H1 (cell line): ENCODE measurements around the gene LAMP5. TPM values are rescaled to one million over a fixed set of nuclear protein-coding genes. Genes with fewer than 3 reads are reported as not detected.

Experiments used
- CTCF ChIA-PET: fragments of 300-600 bp; sonication (Branson Sonifier 250); formaldehyde crosslinking; loops from one replicate; lab custom pipeline; 2021; ENCODE audit not compliant: partially characterized antibody; lab: Charles Lee
- POLR2A ChIA-PET: fragments of 300-600 bp; sonication (Branson Sonifier 250); formaldehyde crosslinking; loops from one replicate; lab custom pipeline; 2021; ENCODE audit warnings: inconsistent platforms; ENCODE audit not compliant: partially characterized antibody; lab: Charles Lee
- DNase-seq, 2 experiments: peaks; one replicate each; pipeline versions ENCODE4 v3.0.0 to v3.0.0-alpha.2; 2010 to 2022; ENCODE audit warnings: low spot score in 2 of 2, low read depth in 1 of 2, mixed read lengths in 1 of 2
- FAIRE-seq: peaks from 2 replicates; lab custom pipeline; 2011; peaks lifted over from hg19 to GRCh38; lab: Jason Lieb, UNC
- H2AFZ ChIP-seq: 2 replicates; pipeline ENCODE4 v1.8.1; 2012; ENCODE audit warnings: low read length, inconsistent platforms
- H2AK5ac ChIP-seq: 2 replicates; pipeline ENCODE4 v1.6.1; 2013; ENCODE audit warnings: low read depth, low read length
- H2BK120ac ChIP-seq: replicated peaks from 2 replicates; pipeline ENCODE3; 2013; ENCODE audit warnings: low read depth, low read length, inconsistent platforms
- H2BK12ac ChIP-seq: 2 replicates; pipeline ENCODE4 v1.6.1; 2013; ENCODE audit warnings: low read depth, low read length
- H2BK15ac ChIP-seq: 2 replicates; pipeline ENCODE4 v1.6.1; 2013; ENCODE audit warnings: low read length
- H2BK20ac ChIP-seq: 2 replicates; pipeline ENCODE4 v1.6.1; 2013; ENCODE audit warnings: low read length
- H2BK5ac ChIP-seq: 2 replicates; pipeline ENCODE4 v1.6.1; 2013; ENCODE audit warnings: low read depth, low read length
- H3K14ac ChIP-seq: 2 replicates; pipeline ENCODE4 v1.6.1; 2013; ENCODE audit warnings: inconsistent platforms; ENCODE audit not compliant: insufficient read length
- H3K18ac ChIP-seq: 2 replicates; pipeline ENCODE4 v1.6.1; 2013; ENCODE audit warnings: low read length; ENCODE audit errors: extremely low read depth
- H3K23ac ChIP-seq: 2 replicates; pipeline ENCODE4 v1.6.1; 2013; ENCODE audit warnings: inconsistent platforms; ENCODE audit not compliant: insufficient read length
- H3K23me2 ChIP-seq: 2 replicates; pipeline ENCODE4 v1.6.1; 2013; ENCODE audit warnings: low read depth, low read length
- H3K27ac ChIP-seq: 2 replicates; pipeline ENCODE4 v1.6.1; 2011; ENCODE audit warnings: low read depth, low read length, inconsistent platforms
- H3K27me3 ChIP-seq, 4 experiments: replicated peaks in 1 of 4; 1 replicate in 1 of 4; 2 replicates in 3 of 4; pipeline versions ENCODE4 v1.6.1 to v1.8.1; 2011 to 2013; ENCODE audit warnings: low read length in 3 of 4, mild to moderate bottlenecking in 3 of 4, inconsistent platforms in 2 of 4, mixed read lengths in 2 of 4, moderate library complexity in 1 of 4; ENCODE audit not compliant: control insufficient read depth in 3 of 4, insufficient read depth in 3 of 4; ENCODE audit errors: extremely low read depth in 1 of 4
- H3K36me3 ChIP-seq, 4 experiments: 2 replicates each; pipeline versions ENCODE4 v1.6.1 to v1.8.1; 2011 to 2013; ENCODE audit warnings: mild to moderate bottlenecking in 4 of 4, low read length in 3 of 4, moderate library complexity in 2 of 4, control low read depth in 1 of 4, inconsistent platforms in 1 of 4; ENCODE audit not compliant: insufficient read depth in 4 of 4, control insufficient read depth in 2 of 4
- H3K4ac ChIP-seq: replicated peaks from 2 replicates; pipeline ENCODE3; 2013; ENCODE audit warnings: low read length, low read depth, mixed read lengths, inconsistent platforms; ENCODE audit not compliant: insufficient read length
- H3K4me1 ChIP-seq, 4 experiments: replicated peaks in 1 of 4; 1 replicate in 1 of 4; 2 replicates in 3 of 4; pipeline versions ENCODE4 v1.6.1 to v1.8.1; 2011 to 2013; ENCODE audit warnings: low read length in 3 of 4, inconsistent platforms in 2 of 4, mixed read lengths in 1 of 4; ENCODE audit not compliant: insufficient read depth in 4 of 4, control insufficient read depth in 3 of 4
- H3K4me2 ChIP-seq, 2 experiments: 2 replicates each; pipeline versions ENCODE4 v1.6.1 to v1.8.1; 2011 to 2013; ENCODE audit warnings: low read depth in 2 of 2, low read length in 2 of 2, control low read depth in 1 of 2, inconsistent platforms in 1 of 2, mild to moderate bottlenecking in 1 of 2; ENCODE audit not compliant: insufficient read depth in 1 of 2
- H3K4me3 ChIP-seq, 4 experiments: fragments of 200-600, 300-600 bp in 1 of 4; sonication (generic), shearing (Covaris generic), sonication (Bioruptor Twin) in 1 of 4; 2 replicates each; pipeline versions ENCODE4 v1.5.1 to v1.8.1; 2011 to 2016; ENCODE audit warnings: low read length in 4 of 4, low read depth in 3 of 4, control low read depth in 2 of 4, inconsistent platforms in 2 of 4, mild to moderate bottlenecking in 2 of 4, mixed read lengths in 1 of 4, moderate library complexity in 1 of 4; ENCODE audit not compliant: insufficient read depth in 2 of 4; ENCODE audit errors: extremely low read depth in 1 of 4
- H3K56ac ChIP-seq: replicated peaks from 2 replicates; pipeline ENCODE3; 2013; ENCODE audit warnings: low read depth, mild to moderate bottlenecking, mixed read lengths, low read length, inconsistent platforms; ENCODE audit not compliant: insufficient read length
- H3K79me1 ChIP-seq: 2 replicates; pipeline ENCODE4 v1.6.1; 2013; ENCODE audit warnings: low read depth, low read length, control low read depth
- H3K79me2 ChIP-seq, 2 experiments: 2 replicates each; pipeline versions ENCODE4 v1.6.1 to v1.8.1; 2012 to 2013; ENCODE audit warnings: low read length in 2 of 2, mild to moderate bottlenecking in 2 of 2, inconsistent platforms in 1 of 2; ENCODE audit not compliant: insufficient read depth in 2 of 2, control insufficient read depth in 1 of 2
- H3K9ac ChIP-seq, 4 experiments: replicated peaks in 1 of 4; 1 replicate in 1 of 4; 2 replicates in 3 of 4; pipeline versions ENCODE4 v1.6.1 to v1.8.1; 2011 to 2013; ENCODE audit warnings: low read depth in 3 of 4, low read length in 3 of 4, control low read depth in 2 of 4, mild to moderate bottlenecking in 2 of 4, moderate library complexity in 2 of 4, inconsistent platforms in 1 of 4; ENCODE audit errors: extremely low read depth in 1 of 4
- H3K9me3 ChIP-seq, 2 experiments: 2 replicates each; pipeline versions ENCODE4 v1.6.1 to v1.8.1; 2012 to 2013; ENCODE audit warnings: mild to moderate bottlenecking in 2 of 2, moderate library complexity in 2 of 2, control low read depth in 1 of 2, inconsistent platforms in 1 of 2, low read depth in 1 of 2, low read length in 1 of 2, mixed read lengths in 1 of 2; ENCODE audit not compliant: insufficient read depth in 2 of 2
- H4K20me1 ChIP-seq, 2 experiments: replicated peaks in 1 of 2; 2 replicates each; pipeline versions ENCODE3 to v1.8.1; 2011 to 2013; ENCODE audit warnings: inconsistent platforms in 2 of 2, low read length in 2 of 2, mild to moderate bottlenecking in 1 of 2; ENCODE audit not compliant: insufficient read depth in 2 of 2, control insufficient read depth in 1 of 2
- H4K5ac ChIP-seq: 2 replicates; pipeline ENCODE4 v1.6.1; 2013; ENCODE audit warnings: low read length, low read depth, mixed read lengths, inconsistent platforms; ENCODE audit not compliant: insufficient read length
- H4K8ac ChIP-seq: 2 replicates; pipeline ENCODE4 v1.8.0; 2013; ENCODE audit warnings: mild to moderate bottlenecking, moderate library complexity, low read length, inconsistent platforms; ENCODE audit not compliant: insufficient read depth; ENCODE audit errors: extremely low read depth
- H4K91ac ChIP-seq: replicated peaks from 2 replicates; pipeline ENCODE3; 2013; ENCODE audit warnings: low read length, mixed read lengths, inconsistent platforms; ENCODE audit not compliant: insufficient read length
- ASH2L ChIP-seq: fragments of 200-600, 300-600 bp; sonication (generic); IDR thresholded peaks from one replicate; pipeline ENCODE4 v1.7.1; 2017; ENCODE audit warnings: low read length
- RNF2 ChIP-seq: fragments of 200-900, 300-1000 bp; sonication (generic); IDR thresholded peaks from 2 replicates; pipeline ENCODE4 v1.7.1; 2016; ENCODE audit warnings: borderline replicate concordance, low read depth, mild to moderate bottlenecking, antibody characterized with exemption, low read length; ENCODE audit not compliant: poor library complexity, severe bottlenecking; ENCODE audit errors: missing control alignments
- SUZ12 ChIP-seq: fragments of 200-600 bp; sonication (generic); IDR thresholded peaks from 2 replicates; pipeline ENCODE4 v1.6.1; 2012; ENCODE audit warnings: mild to moderate bottlenecking, inconsistent platforms, low read length, moderate library complexity, mixed read lengths
- whole genome bisulfite sequencing, 2 experiments: shearing (Covaris generic) in 1 of 2; methylation state at CpG; one replicate each; pipeline versions ENCODE4 v1.1.6 to v1.1.7; 2013 to 2015; ENCODE audit warnings: low lambda C conversion rate in 2 of 2, mixed read lengths in 2 of 2, inconsistent platforms in 1 of 2, low coverage in 1 of 2, missing lambda C conversion rate in 1 of 2; ENCODE audit not compliant: insufficient replicate concordance in 2 of 2, insufficient coverage in 1 of 2, insufficient read length in 1 of 2; ENCODE audit errors: extremely low coverage in 1 of 2, missing lambda C conversion rate in 1 of 2; 5-methylcytosine and 5-hydroxymethylcytosine counted together
- polyA plus RNA-seq, 7 experiments: library from polyadenylated mRNA; depleted of rRNA in 3 of 7; stranded (reverse) in 5 of 7; unstranded in 2 of 7; fragments of >200 nt in 5 of 7; fragments of 200-250 nt in 2 of 7; gene quantifications; 1 replicate in 5 of 7; 2 replicates in 1 of 7; 4 replicates in 1 of 7; pipeline versions ENCODE4 v1.2.1 to v1.2.3, GENCODE V29; 2011 to 2013; ENCODE audit warnings: missing spikeins in 2 of 7, mixed read lengths in 2 of 7
- total RNA-seq: library from RNA; stranded (reverse); fragmentation: NEBNext Ultra II Directional; extraction: Animal tissue kit (Norgen Biotek cat#: 25700); gene quantifications from 2 replicates; pipeline ENCODE4 v1.2.1, GENCODE V29; 2021

LAMP5 gene
- total and polyA plus RNA-seq, 2 of the 8 experiments (the other 6 are each of a cell fraction or from before 2014, with no cell fraction given), result 0.22 to 1.9 TPM

GRCh38 chr20:9515741-9516233, 1.4 kb downstream of the LAMP5 start:
- Histone ChIP-seq H3K27me3 (peaks cover 45 to 93% (median 71%) of the 10 kb centered on the region in 4 experiments), H2BK5ac (no peak overlapping the region), H2BK15ac (no peak overlapping the region), H3K23me2 (peaks cover 14% of the 10 kb centered on the region; the same call in 1 of the 2 replicates), H3K9ac (no peak overlapping the region), H3K79me2 (no peaks in the 10 kb centered on the region), H4K8ac (no peak overlapping the region), H3K18ac (no peak overlapping the region), H2BK20ac (no peak overlapping the region), H2AK5ac (no peak overlapping the region), H3K4me3 (peak overlapping the region; percentile 17 to 63 (median 48); a peak in 7 of 8 replicates), H4K91ac (no peak overlapping the region), H3K4me2 (peak overlapping the region; percentile 74 to 93), H3K4me1 (peaks cover 4 to 36% (median 17%) of the 10 kb centered on the region in 4 experiments; a peak in 6 of 7 replicates), H3K14ac (no peak overlapping the region), H4K5ac (no peak overlapping the region), H3K4ac (no peak overlapping the region), H3K56ac (no peak overlapping the region), H2BK120ac (no peak overlapping the region), H2AFZ (peak overlapping the region; percentile 91; the same call in 1 of the 2 replicates), H2BK12ac (0 out of 2 replicates have a peak overlapping the region, but pooled peaks have one; percentile 84), H3K36me3 (no peaks in the 10 kb centered on the region), H3K23ac (no peak overlapping the region), H3K9me3 (no peaks in the 10 kb centered on the region), H3K27ac (no peak overlapping the region), H4K20me1 (no peaks in the 10 kb centered on the region), H3K79me1 (no peaks in the 10 kb centered on the region)
- 2% methylated on average over 38 of the region's 38 CpGs; no CpG with 5 or more reads in 1 of the 2 experiments for WGBS, 2 experiments
- DNase-seq (peak in 1 of 2 experiments; percentile 74), FAIRE-seq (no peak)
- ChIA-PET CTCF (interaction anchor here (1.0 to 10.5 kb wide), 7 partner anchors 11 to 397 kb away, joined by 3 to 79 read pairs (median 5); no protein-coding TSS in a partner anchor), POLR2A (no interaction called here)
- TF ChIP-seq SUZ12 (peak; percentile 97), RNF2 (peak; percentile 29), ASH2L (peak; percentile 71)
